OCI-LY7 (cell line): ENCODE data around the gene ZNF593OS.

Experiments used
- CTCF ChIP-seq: fragments of 200-600 bp; sonication (generic); conservative IDR thresholded peaks from 2 replicates; pipeline ENCODE4 v1.5.1; 2014; ENCODE audit warnings: mild to moderate bottlenecking, antibody characterized with exemption, low read length, moderate library complexity, mixed read lengths
- EZH2phosphoT487 ChIP-seq: fragments of 200-600 bp; sonication (generic); IDR thresholded peaks from 2 replicates; pipeline ENCODE4 v1.6.1; 2018; ENCODE audit warnings: low read depth, borderline replicate concordance, mild to moderate bottlenecking, mixed run types, antibody characterized with exemption, low read length, moderate library complexity, mixed read lengths

GRCh38 chr1:26213335-26213905 lies 41.8 kb upstream of the ZNF593OS start:
- TF ChIP-seq EZH2phosphoT487 (no peak), CTCF (no peak)
